Suppressor macrophage treated with lipopolysaccharide for 1 hour (primary cell): ENCODE results near the gene CSHL1.
A peak's percentile ranks its signal among the peaks of the same experiment; 100 is the strongest.
"Not testable (repeated sequence)": the region's sequence is repeated elsewhere in the genome, so short reads cannot be mapped to it uniquely, and the experiment has no call there.

Experiments
- DNase-seq, 3 donors: peaks; one replicate each; pipeline ENCODE4 v3.0.0-alpha.2; 2020 to 2022

Gene CSHL1

DNA sequence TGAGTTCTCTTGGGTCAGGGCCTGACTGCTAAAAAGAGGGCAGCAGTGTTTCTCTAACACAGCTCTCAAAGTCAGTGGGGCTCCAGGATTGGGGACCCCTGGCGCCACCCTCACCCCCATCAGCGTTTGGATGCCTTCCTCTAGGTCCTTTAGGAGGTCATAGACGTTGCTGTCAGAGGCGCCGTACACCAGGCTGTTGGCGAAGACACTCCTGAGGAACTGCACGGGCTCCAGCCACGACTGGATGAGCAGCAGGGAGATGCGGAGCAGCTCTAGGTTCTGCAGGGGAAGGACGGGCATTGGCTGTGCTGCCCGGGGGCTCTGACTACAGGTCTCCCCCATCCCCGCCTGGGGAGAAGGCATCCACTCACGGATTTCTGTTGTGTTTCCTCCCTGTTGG lies 6.6 kb upstream of the CSHL1 start:
- no peak for DNase-seq

GRCh38 chr17:63917206-63917605 lies 6.1 kb upstream of the CSHL1 start:
- not testable (repeated sequence) for DNase-seq

DNA sequence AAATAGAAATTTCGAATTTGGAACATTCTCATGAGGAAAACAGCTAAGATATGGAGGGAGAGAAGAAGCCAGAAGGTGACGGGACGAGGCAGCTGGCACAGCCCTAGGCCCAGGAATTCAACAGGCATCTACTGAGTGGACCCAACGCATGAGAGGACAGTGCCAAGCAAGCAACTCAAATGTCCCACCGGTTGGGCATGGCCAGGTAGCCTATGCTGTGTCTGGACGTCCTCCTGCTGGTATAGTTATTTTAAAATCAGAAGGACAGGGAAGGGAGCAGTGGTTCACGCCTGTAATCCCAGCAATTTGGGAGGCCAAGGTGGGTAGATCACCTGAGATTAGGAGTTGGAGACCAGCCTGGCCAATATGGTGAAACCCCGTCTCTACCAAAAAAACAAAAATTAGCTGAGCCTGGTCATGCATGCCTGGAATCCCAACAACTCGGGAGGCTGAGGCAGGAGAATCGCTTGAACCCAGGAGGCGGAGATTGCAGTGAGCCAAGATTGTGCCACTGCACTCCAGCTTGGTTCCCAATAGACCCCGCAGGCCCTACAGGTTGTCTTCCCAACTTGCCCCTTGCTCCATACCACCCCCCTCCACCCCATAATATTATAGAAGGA lies 5.6 kb upstream of the CSHL1 start:
- no peak for DNase-seq

DNA sequence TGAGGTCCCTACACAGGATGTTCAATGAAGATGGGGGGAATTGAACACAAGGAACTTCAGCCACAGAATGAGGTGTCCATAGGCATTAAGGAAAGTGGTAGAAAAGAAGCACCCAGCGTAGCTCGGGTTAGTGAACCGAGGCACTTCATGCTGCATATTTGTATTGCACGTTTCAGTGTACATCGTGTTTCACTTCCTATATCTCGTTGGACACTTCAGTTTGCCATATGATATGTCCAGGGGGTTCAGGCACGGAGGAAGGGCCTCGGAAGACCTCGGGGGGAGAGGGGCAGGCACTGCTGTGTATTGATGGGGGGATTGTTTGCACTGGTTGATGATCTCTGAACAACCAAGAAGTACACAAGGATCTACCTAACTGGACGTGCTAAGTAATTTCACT lies 4.7 kb upstream of the CSHL1 start:
- peak in 1 of 3 donors; percentile 11 for DNase-seq

DNA sequence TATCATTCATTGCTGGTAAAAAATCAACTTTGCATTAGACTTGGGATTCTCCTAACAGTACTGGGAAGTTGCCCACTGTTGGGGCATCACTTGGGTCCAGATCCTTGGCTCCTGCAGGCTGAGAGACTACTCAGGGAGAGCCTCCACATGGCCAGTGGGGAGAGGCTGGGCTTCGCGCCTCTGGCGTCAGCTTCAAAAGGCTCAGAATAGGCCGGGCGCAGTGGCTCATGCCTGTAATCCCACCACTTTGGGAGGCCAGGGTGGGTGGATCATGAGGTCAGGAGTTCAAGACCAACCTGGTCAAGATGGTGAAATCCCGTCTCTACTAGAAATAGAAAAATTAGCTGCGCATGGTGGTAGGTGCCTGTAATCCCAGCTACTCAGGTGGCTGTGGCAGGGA lies 3.4 kb upstream of the CSHL1 start:
- no peak for DNase-seq

- DNase-seq, result peak; percentile 45 to 60 (median 59)
Measured at GRCh38 chr17:63911657-63912100, 621 bp upstream of the CSHL1 start.

DNA sequence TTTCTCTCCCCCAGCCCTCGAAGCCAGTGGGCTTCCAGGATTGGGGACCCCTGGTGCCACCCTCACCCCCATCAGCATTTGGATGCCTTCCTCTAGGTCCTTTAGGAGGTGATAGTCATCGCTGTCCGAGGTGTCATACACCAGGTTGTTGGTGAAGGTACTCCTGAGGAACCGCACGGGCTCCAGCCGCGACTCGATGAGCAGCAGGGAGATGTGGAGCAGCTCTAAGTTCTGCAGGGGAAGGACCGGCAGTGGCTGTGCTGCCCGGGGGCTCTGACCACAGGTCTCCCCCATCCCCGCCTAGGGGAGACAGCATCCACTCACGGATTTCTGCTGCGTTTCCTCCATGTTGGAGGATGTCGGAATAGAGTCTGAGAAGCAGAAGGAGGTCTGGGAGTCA lies 962 bp downstream of the CSHL1 start:
- DNase-seq, result no peak

DNA sequence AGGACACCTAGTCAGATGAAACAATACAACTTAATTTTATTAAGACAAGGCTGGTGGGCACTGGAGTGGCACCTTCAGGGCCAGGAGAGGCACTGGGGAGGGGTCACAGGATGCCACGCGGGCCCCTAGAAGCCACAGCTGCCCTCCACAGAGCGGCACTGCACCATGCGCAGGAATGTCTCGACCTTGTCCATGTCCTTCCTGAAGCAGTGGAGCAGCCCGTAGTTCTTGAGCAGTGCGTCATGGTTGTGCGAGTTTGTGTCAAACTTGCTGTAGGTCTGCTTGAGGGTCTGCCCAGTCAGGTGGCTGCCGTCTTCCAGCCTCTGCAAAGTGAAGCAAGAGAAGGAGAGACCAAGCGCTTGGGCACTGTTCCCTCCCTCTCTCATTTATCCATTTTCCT lies 1.5 kb downstream of the CSHL1 start:
- DNase-seq, result not testable (repeated sequence)

GRCh38 chr17:63907161-63907778 lies 3.8 kb downstream of the CSHL1 start:
- DNase-seq, result peak in 2 of 3 donors; percentile 34 to 40

- not testable (repeated sequence) for DNase-seq
Measured at GRCh38 chr17:63904796-63905195, 6.3 kb downstream of the CSHL1 start.

DNA sequence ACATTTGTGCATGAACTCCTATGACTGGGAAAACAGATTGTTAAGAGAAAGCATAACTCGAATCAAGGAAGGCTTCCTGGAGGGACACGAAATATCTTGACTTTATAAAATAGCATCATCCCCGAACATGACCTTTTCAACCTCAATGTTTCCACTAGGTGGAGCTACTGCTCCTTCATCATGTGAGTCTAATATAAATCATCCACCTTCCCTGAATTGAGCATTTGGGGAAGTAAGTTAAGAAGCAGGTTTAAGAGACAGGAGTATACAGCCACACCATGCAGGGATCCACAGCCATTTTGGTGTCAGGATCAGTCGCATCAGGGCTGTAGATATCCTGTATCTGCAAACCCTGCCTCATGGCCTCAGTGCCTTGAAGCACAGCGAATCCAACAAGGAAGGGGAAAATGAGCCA lies 7.3 kb downstream of the CSHL1 start:
- peak in 1 of 3 donors; percentile 22 for DNase-seq

DNA sequence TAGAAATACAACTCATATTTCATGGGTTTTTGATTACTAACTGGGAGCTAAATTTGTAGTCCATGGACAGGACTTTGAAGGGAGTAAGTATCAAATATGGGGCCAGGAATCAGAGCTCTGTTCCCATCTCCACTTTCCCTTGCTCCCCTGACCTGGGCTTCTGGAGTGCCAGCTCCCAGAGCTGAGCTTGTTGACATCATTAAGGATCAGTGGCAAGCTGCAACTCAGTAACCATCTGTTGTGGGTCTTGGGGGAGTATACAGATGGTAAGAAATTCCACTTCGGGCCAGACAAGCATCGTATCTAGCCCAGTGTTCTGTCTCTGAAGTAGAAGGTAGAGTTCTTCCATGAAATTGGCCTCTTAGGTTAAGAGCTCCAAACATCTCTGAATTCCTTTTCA lies 9.1 kb downstream of the CSHL1 start:
- DNase-seq, result not testable (repeated sequence)

DNA sequence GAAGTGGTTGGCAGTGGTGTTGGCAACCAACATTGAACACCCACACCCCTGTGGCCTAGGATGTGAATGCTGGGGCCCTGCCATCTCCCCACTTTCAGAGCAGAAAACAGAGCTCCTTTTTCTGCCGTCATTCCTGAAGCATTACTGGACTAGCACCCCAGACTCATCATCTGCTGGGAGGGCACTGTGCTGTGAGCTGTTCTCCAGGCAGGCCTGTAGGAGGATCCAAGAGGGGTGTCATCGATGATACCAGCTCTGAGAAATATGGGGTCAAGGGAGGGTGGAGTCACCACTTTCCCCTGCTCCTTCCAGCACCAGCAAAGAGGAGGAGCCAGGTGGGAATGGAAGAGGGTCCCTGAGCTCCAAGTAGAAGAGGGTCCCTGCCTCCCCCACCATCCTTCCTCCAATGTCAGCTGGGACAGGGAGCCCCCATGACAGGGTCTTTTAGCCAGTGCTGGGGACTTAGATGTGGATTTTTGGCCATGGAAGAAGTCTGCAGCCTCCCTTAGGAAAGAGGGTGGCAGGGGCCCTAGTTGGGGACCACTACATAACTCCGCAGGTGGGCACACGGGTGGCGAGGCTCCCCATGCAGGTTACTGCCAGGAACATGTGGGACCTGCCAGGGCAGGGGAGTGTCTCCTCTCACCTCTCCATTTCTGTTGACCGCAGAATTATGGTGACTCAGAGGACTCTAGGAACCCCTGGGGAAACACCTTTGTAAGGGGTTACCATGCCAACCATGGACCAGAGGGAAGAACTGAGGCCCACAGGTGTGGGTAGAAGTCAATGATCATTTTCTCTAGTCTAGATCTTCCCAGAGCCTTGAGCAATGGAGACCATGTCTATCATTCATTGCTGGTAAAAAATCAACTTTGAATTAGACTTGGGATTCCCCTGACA lies 11.9 kb downstream of the CSHL1 start:
- not testable (repeated sequence) for DNase-seq

GRCh38 chr17:63896524-63897354 lies 14.3 kb downstream of the CSHL1 start, which contains the start of gene CSH1:
TSS of gene CSH1 (minus strand) at chr17:63896574. CDS start at chr17:63896511, 63 bp downstream.
- not testable (repeated sequence) for DNase-seq

DNA sequence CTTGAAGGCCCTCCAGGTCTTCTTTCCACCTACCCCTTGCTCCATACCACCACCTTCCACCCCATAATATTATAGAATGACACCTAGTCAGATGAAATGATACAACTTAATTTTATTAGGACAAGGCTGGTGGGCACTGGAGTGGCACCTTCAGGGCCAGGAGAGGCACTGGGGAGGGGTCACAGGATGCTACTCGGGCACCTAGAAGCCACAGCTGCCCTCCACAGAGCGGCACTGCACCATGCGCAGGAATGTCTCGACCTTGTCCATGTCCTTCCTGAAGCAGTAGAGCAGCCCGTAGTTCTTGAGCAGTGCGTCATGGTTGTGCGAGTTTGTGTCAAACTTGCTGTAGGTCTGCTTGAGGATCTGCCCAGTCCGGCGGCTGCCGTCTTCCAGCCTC lies 16.2 kb downstream of the CSHL1 start:
- DNase-seq, result not testable (repeated sequence)

DNA sequence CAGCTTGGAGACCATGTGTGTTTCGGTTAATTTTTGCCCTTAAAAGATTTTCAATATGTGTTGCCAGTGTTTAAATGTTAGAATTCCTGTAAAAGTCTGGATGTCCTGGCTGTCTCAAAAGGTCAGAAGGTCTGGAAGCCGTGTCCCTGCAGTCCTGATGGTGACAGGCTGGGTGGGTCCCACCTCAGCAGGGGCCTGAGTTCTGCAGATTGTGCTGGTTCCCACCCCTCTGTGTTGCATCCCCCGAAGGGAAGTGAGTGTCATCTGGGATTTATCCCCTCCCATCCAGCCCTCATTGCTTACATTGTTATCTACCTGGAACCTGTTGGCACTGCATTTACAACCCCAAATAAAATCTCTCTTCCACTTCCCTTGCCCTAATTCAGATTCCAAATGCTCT lies 17.0 kb downstream of the CSHL1 start:
- not testable (repeated sequence) for DNase-seq

DNA sequence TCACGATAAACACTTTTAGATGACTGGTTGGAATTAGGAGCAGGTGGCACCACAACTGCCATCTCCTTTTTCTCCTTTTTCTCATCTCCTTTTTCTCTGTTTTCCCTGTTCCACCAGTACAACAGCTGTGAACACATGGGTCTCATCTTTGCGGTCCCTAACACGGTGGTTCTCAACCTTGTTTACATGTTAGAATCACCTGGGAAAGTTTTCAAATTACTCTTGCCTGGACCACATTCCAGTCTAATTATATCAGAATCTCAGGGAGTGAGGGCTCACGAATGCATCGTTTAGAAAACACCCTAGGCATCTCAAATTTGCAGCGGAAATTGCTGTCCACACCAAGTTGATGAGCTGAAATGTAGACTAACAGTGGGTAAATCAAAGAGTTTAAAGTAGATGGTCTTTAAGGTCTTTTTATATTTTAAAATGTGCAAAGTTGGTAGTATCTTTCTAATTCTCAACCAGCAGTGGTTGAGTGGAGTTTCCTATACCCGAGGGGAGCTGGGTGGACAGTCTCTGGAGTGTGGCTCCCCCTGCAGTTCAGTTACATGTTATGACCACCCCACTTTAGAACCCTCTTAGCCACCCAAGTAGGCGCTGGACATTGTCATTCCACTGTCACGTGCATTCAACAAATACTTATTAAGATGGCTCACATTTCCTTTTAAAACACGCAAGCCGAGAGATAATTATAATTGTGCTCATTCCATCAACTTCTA lies 18.6 kb downstream of the CSHL1 start:
- not testable (repeated sequence) for DNase-seq

DNA sequence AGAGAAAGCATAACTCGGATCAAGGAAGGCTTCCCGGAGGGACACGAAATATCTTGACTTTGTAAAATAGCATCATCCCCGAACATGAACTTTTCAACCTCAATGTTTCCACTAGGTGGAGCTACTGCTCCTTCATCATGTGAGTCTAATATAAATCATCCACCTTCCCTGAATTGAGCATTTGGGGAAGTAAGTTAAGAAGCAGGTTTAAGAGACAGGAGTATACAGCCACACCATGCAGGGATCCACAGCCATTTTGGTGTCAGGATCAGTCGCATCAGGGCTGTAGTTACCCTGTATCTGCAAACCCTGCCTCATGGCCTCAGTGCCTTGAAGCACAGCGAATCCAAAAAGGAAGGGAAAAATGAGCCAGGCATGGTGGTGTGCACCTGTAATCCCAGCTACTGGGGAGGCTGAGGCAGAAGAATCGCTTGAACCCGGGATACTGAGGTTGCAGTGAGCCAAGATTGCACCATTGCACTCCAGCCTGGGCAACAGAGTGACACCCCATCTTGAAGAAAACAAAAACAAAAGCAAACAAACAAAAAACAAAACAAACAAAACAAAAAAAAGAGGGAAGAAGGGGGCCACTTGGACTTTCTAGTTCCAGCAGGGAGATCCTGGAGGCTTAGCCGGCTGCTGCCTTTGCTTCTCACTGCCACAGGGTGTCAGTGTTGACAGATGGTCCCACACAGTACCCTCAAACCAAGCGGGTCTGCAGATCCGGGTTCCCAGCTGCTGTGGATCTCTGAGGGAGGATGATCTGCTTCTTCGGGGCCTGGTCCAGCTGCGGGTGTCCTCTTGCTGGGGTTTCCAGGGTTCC lies 21.8 kb downstream of the CSHL1 start:
- peak; percentile 42 to 54 (median 49) for DNase-seq

GRCh38 chr17:63885119-63885518 lies 25.9 kb downstream of the CSHL1 start:
- DNase-seq, result not testable (repeated sequence)

DNA sequence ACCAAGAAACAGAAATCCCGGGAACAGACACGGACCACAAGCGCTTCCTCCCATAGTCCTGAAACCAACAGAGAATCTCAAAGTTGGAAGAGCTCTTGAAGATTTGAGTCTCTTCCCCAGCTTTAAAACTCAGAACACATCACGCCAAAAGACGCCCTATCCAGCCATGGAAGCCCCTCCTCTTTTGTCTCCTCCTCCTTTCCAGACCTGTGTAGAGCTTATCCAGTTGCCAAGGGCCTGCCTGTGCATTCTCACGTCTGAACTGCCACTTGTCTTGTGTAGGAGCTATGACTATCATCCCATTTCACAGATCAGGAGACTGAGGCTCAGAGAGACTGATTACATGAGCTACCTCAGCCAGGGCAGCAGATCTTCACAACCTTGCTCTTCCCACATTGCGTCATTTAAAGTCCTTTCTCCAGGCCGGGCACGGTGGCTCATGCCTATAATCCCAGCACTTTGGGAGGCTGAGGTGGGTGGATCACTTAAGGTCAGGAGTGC lies 28.4 kb downstream of the CSHL1 start:
- DNase-seq, result not testable (repeated sequence)
